GM19023 (cell line): ENCODE results near the gene NGLY1.

ENCODE experiments used
- ATAC-seq: cut with Tn5 transposase; IDR thresholded peaks from one replicate; pipeline ENCODE4 v1.9.1; 2021; ENCODE audit warnings: mild to moderate bottlenecking, moderate library complexity; ENCODE audit not compliant: unreplicated experiment

The NGLY1 gene

GRCh38 chr3:25785826-25786225 is 2.6 kb upstream of the NGLY1 start:
- ATAC-seq: no peak

GRCh38 chr3:25784971-25785370 is 1.7 kb upstream of the NGLY1 start:
- no peak for ATAC-seq

GRCh38 chr3:25783661-25784512 is 644 bp upstream of the NGLY1 start:
- ATAC-seq: peak; percentile 38

- ATAC-seq: no peak
These were observed 656 bp downstream of the NGLY1 start for GRCh38 chr3:25782636-25782937.

GRCh38 chr3:25781758-25782594 is 1.3 kb downstream of the NGLY1 start:
- peak; percentile 36 for ATAC-seq

GRCh38 chr3:25781145-25781757 is 2.0 kb downstream of the NGLY1 start:
- no peak for ATAC-seq

- no peak for ATAC-seq
These were observed 2.6 kb downstream of the NGLY1 start for GRCh38 chr3:25780618-25781017.

GRCh38 chr3:25775936-25776335 is 7.3 kb downstream of the NGLY1 start:
- ATAC-seq: no peak

- ATAC-seq: peak; percentile 84
These were observed 14.4 kb downstream of the NGLY1 start for GRCh38 chr3:25768851-25769250.

- no peak for ATAC-seq
These were observed 31.5 kb downstream of the NGLY1 start for GRCh38 chr3:25751725-25752124.

GRCh38 chr3:25751048-25751447 is 32.2 kb downstream of the NGLY1 start:
- no peak for ATAC-seq

GRCh38 chr3:25749031-25749581 is 34.1 kb downstream of the NGLY1 start:
- ATAC-seq: no peak

GRCh38 chr3:25748189-25748588 is 35.1 kb downstream of the NGLY1 start:
- no peak for ATAC-seq

GRCh38 chr3:25747033-25747432 is 36.2 kb downstream of the NGLY1 start:
- ATAC-seq: no peak

- no peak for ATAC-seq
These were observed 38.8 kb downstream of the NGLY1 start for GRCh38 chr3:25744470-25744869.

- no peak for ATAC-seq
These were observed 55.1 kb downstream of the NGLY1 start for GRCh38 chr3:25728101-25728500.

- ATAC-seq: no peak
These were observed 55.9 kb downstream of the NGLY1 start for GRCh38 chr3:25727316-25727715.

- no peak for ATAC-seq
These were observed 57.4 kb downstream of the NGLY1 start for GRCh38 chr3:25725810-25726209.

- no peak for ATAC-seq
These were observed 58.1 kb downstream of the NGLY1 start for GRCh38 chr3:25724948-25725645.

GRCh38 chr3:25723802-25724201 is 59.4 kb downstream of the NGLY1 start:
- ATAC-seq: peak; percentile 60

- no peak for ATAC-seq
These were observed 63.9 kb downstream of the NGLY1 start for GRCh38 chr3:25719321-25719720.
